GM21825 (cell line): ENCODE results near the gene LDB3.

ENCODE experiments used
- ATAC-seq: cut with Tn5 transposase; IDR thresholded peaks from one replicate; pipeline ENCODE4 v1.9.1; 2021; ENCODE audit warnings: mild to moderate bottlenecking, moderate library complexity; ENCODE audit not compliant: unreplicated experiment

Gene LDB3

GRCh38 chr10:86700851-86701617 lies 32.7 kb downstream of the LDB3 start:
- ATAC-seq, result no peak

- no peak for ATAC-seq
These were observed 34.9 kb downstream of the LDB3 start for GRCh38 chr10:86703176-86703575.

GRCh38 chr10:86705139-86705538 lies 36.8 kb downstream of the LDB3 start:
- no peak for ATAC-seq

GRCh38 chr10:86705905-86706304 lies 37.6 kb downstream of the LDB3 start:
- no peak for ATAC-seq

- no peak for ATAC-seq
These were observed 38.1 kb downstream of the LDB3 start for GRCh38 chr10:86706401-86706841.

- no peak for ATAC-seq
These were observed 38.7 kb downstream of the LDB3 start for GRCh38 chr10:86706977-86707376.

- no peak for ATAC-seq
These were observed 39.2 kb downstream of the LDB3 start for GRCh38 chr10:86707505-86707904.

GRCh38 chr10:86708068-86708782 lies 39.9 kb downstream of the LDB3 start:
- ATAC-seq, result no peak

GRCh38 chr10:86708783-86709380 lies 40.6 kb downstream of the LDB3 start:
- ATAC-seq, result no peak

- no peak for ATAC-seq
These were observed 41.3 kb downstream of the LDB3 start for GRCh38 chr10:86709396-86710185.

- peak; percentile 90 for ATAC-seq
These were observed 42.7 kb downstream of the LDB3 start for GRCh38 chr10:86710987-86711512.

GRCh38 chr10:86711513-86712316 lies 43.4 kb downstream of the LDB3 start:
- peak; percentile 41 for ATAC-seq

GRCh38 chr10:86712317-86712707 lies 44.0 kb downstream of the LDB3 start:
- ATAC-seq, result peak; percentile 8

- no peak for ATAC-seq
These were observed 47.0 kb downstream of the LDB3 start for GRCh38 chr10:86715156-86715795.

- ATAC-seq, result no peak
These were observed 47.5 kb downstream of the LDB3 start for GRCh38 chr10:86715836-86716235.

GRCh38 chr10:86716466-86716865 lies 48.2 kb downstream of the LDB3 start:
- no peak for ATAC-seq

- no peak for ATAC-seq
These were observed 50.2 kb downstream of the LDB3 start for GRCh38 chr10:86718556-86718955.

GRCh38 chr10:86721232-86721631 lies 52.9 kb downstream of the LDB3 start:
- no peak for ATAC-seq

GRCh38 chr10:86723009-86723408 lies 54.7 kb downstream of the LDB3 start:
- ATAC-seq, result no peak

- no peak for ATAC-seq
These were observed 56.1 kb downstream of the LDB3 start for GRCh38 chr10:86724445-86724844.
